CD4-positive, alpha-beta T cell (primary cell): ENCODE measurements around the gene GLTPD2. TPM values are rescaled to one million over a fixed set of nuclear protein-coding genes. Genes with fewer than 3 reads are reported as not detected.
A peak's percentile ranks its signal among the peaks of the same experiment; 100 is the strongest.

Source experiments
- ATAC-seq: fragments of 200-7000 bp; cut with Tn5 transposase; one replicate; pipeline ENCODE4 v1.10.0; 2022; ENCODE audit warnings: mild to moderate bottlenecking; ENCODE audit not compliant: poor library complexity
- CTCF ChIA-PET: fragments of 350-600 bp; sonication (Branson Sonifier 250); formaldehyde crosslinking; loops from one replicate; lab custom pipeline; 2021; ENCODE audit warnings: antibody characterized with exemption, inconsistent platforms; lab: Charles Lee
- POLR2A ChIA-PET: fragments of 350-600 bp; sonication (Branson Sonifier 250); formaldehyde crosslinking; loops from one replicate; lab custom pipeline; 2021; ENCODE audit warnings: antibody characterized with exemption, inconsistent platforms; lab: Charles Lee
- DNase-seq, 14 experiments: peaks; one replicate each; pipeline ENCODE4 v3.0.0-alpha.2; 2013 to 2020; ENCODE audit warnings: mixed read lengths in 2 of 14
- H3K27ac ChIP-seq, 2 donors: one replicate each; pipeline versions ENCODE4 v1.5.1 to v1.7.0; 2013; ENCODE audit warnings: low read length in 2 of 2, low read depth in 1 of 2, mild to moderate bottlenecking in 1 of 2
- H3K27me3 ChIP-seq, 2 experiments: 1 replicate in 1 of 2; 2 replicates in 1 of 2; pipeline versions ENCODE4 v1.6.1 to v1.7.0; 2013; ENCODE audit warnings: low read length in 2 of 2, control low read depth in 1 of 2, mild to moderate bottlenecking in 1 of 2, moderate library complexity in 1 of 2; ENCODE audit not compliant: insufficient read depth in 2 of 2, control insufficient read depth in 1 of 2
- H3K36me3 ChIP-seq: one replicate; pipeline ENCODE4 v1.6.1; 2013; ENCODE audit warnings: low read length, control low read depth; ENCODE audit not compliant: insufficient read depth
- H3K4me1 ChIP-seq: one replicate; pipeline ENCODE4 v1.6.1; 2013; ENCODE audit warnings: low read length, control low read depth; ENCODE audit not compliant: insufficient read depth
- H3K4me3 ChIP-seq: one replicate; pipeline ENCODE4 v1.5.1; 2013; ENCODE audit warnings: mild to moderate bottlenecking, low read length, moderate library complexity
- H3K9me3 ChIP-seq, 2 experiments: 1 replicate in 1 of 2; 2 replicates in 1 of 2; pipeline versions ENCODE4 v1.6.1 to v1.7.0; 2013; ENCODE audit warnings: low read length in 2 of 2, mild to moderate bottlenecking in 2 of 2, control low read depth in 1 of 2, moderate library complexity in 1 of 2; ENCODE audit not compliant: control insufficient read depth in 1 of 2, insufficient read depth in 1 of 2
- H3K27ac Mint-ChIP-seq: one replicate; pipeline ENCODE4 v1.8.0; 2020; ENCODE audit warnings: mixed read lengths
- H3K27me3 Mint-ChIP-seq: one replicate; pipeline ENCODE4 v1.8.0; 2021; ENCODE audit warnings: mixed read lengths
- H3K36me3 Mint-ChIP-seq: one replicate; pipeline ENCODE4 v1.8.0; 2021; ENCODE audit warnings: low read depth, mixed read lengths
- H3K4me1 Mint-ChIP-seq: one replicate; pipeline ENCODE4 v1.8.0; 2021; ENCODE audit warnings: low read depth, mixed read lengths
- H3K4me3 Mint-ChIP-seq: one replicate; pipeline ENCODE4 v1.8.0; 2020; ENCODE audit warnings: mild to moderate bottlenecking, mixed read lengths
- H3K9me3 Mint-ChIP-seq: one replicate; pipeline ENCODE4 v1.8.0; 2020; ENCODE audit warnings: mixed read lengths
- intact Hi-C, 2 experiments: fragments of 100-400 bp; cut with DNase I in 1 of 2; cut with micrococcal nuclease in 1 of 2; formaldehyde crosslinking; loops; one replicate each; pipeline versions ENCODE4 v1.15.1 to v1.9.0; 2023 to 2025; cut with DNase I, micrococcal nuclease
- total RNA-seq, 174 experiments: library from RNA in 2 of 174; stranded (reverse) in 2 of 174; gene quantifications; one replicate each; pipeline ENCODE4 v1.2.3 and lab custom pipeline; 2021 to 2026
- TF ChIP-seq, protein P1 (sequence below): fragments of 200-600 bp; IDR thresholded peaks from one replicate; pipeline ENCODE4 v1.8.0; 2022; ENCODE audit warnings: antibody characterized with exemption, mild to moderate bottlenecking

Gene GLTPD2
- total RNA-seq, 2 experiments from 2014 or later, result not detected

DNA sequence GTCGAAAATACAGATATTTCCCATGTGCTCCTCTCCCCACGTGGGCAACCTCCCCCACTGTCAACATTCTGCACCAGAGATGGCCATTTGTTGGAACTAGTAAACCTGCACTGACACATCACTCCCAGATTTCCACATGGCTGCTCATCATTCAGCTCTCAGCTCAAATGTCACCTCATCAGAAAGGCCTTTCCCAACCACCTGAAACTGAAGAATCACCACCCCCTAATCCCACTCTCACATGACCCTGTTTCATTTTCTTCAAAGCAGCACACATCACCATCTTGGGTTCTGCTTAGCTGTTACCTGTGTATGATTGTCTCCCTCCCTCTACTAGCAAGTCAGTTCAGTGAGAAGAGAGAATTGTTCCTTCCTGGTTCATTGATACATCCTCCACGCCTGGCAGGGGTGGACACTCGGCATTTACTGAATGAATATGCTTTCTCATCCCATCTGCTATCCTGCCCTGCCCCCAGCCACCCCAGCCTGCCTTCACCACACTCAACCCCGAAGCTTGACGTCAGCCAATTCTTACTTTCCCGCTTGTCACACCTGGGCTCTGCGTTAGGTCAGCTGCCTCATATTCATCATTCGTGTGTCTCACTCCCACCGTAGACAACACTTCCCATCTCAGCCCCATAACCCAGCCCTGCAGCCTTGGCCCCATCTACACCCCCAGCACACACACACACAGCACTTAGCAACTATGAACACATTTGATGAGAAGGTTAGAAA is 11.9 kb downstream of the GLTPD2 start:
- no peaks in the 10 kb centered on the region for H3K27me3 ChIP-seq
- peaks cover 18% of the 10 kb centered on the region for H3K4me1 ChIP-seq
- no peak overlapping the region for H3K27ac ChIP-seq
- TF ChIP-seq, protein P1, sequence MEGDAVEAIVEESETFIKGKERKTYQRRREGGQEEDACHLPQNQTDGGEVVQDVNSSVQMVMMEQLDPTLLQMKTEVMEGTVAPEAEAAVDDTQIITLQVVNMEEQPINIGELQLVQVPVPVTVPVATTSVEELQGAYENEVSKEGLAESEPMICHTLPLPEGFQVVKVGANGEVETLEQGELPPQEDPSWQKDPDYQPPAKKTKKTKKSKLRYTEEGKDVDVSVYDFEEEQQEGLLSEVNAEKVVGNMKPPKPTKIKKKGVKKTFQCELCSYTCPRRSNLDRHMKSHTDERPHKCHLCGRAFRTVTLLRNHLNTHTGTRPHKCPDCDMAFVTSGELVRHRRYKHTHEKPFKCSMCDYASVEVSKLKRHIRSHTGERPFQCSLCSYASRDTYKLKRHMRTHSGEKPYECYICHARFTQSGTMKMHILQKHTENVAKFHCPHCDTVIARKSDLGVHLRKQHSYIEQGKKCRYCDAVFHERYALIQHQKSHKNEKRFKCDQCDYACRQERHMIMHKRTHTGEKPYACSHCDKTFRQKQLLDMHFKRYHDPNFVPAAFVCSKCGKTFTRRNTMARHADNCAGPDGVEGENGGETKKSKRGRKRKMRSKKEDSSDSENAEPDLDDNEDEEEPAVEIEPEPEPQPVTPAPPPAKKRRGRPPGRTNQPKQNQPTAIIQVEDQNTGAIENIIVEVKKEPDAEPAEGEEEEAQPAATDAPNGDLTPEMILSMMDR, result no peak
- ChIA-PET POLR2A (no interaction called here), CTCF (interaction anchor here (1.7 kb wide), 1 partner anchor 91 kb away, joined by 6 read pairs; the partner anchor contains the start of gene ARRB2)
- Mint-ChIP-seq H3K27me3 (no peaks in the 10 kb centered on the region), H3K36me3 (peaks cover 26% of the 10 kb centered on the region), H3K27ac (no peak overlapping the region), H3K9me3 (no peaks in the 10 kb centered on the region), H3K4me3 (peak overlapping the region; percentile 11), H3K4me1 (peaks cover 15% of the 10 kb centered on the region)
- H3K4me3 ChIP-seq, result no peak overlapping the region
- no peaks in the 10 kb centered on the region for H3K9me3 ChIP-seq
- intact Hi-C loops, result no loop called here
- H3K36me3 ChIP-seq, result peaks cover 21% of the 10 kb centered on the region
- DNase-seq (no peak), ATAC-seq (no peak)

DNA sequence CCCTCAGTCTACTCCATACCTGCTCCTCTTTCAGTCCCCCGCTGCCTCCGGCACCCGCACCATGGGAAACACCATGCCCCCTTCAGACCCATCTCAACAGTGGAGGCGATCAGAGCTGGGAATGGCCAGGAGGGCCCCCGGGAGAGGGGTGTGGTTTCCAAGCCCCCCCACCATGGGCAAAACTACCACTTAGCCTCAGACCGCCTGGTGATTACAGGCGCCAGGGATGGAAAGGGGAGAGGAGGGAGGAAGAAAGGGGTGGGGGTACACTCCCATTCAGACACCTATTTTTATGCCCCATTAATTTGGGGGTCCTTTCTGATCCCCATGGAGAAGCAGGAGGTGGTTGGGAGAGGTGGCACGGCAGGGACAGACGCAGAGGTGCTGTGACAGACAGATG is 13.5 kb downstream of the GLTPD2 start, which contains the start of gene C17orf114:
Gene C17orf114, minus strand, starts transcription at position 101 of the 400 bp plus-strand sequence.
- H3K27ac Mint-ChIP-seq, result no peak within 1 kb of the TSS

DNA sequence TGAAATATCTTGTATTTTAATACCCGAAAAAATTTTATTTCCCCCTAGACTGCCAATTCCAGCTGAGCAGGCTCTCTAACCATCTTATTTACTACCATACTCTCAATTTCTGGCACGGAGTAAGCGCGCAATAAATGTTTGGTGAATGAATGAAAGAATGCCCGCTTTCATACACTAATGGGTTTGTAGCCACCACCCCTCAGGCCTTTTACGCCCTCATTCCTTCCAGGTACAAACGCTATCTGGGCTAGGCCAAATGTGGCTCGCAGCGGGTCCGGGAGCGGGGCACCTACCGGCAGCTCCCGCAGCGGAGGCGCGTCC is 17.7 kb downstream of the GLTPD2 start:
- ChIA-PET POLR2A (interaction anchor here (0.6 to 2.6 kb wide), 7 partner anchors 11 to 134 kb away, joined by 3 to 18 read pairs (median 3); partner anchors contain the start of genes GLTPD2, MINK1, PSMB6 and RNF167), CTCF (interaction anchor here (0.8 to 1.8 kb wide), 4 partner anchors 10 to 97 kb away, joined by 3 to 13 read pairs (median 3); partner anchors contain the start of gene PSMB6)
- Mint-ChIP-seq H3K4me1 (peaks cover 21% of the 10 kb centered on the region), H3K27ac (no peak overlapping the region), H3K27me3 (no peaks in the 10 kb centered on the region), H3K9me3 (no peaks in the 10 kb centered on the region), H3K4me3 (peak overlapping the region; percentile 87), H3K36me3 (peaks cover 4% of the 10 kb centered on the region)
- DNase-seq (no peak), ATAC-seq (no peak)
- Histone ChIP-seq H3K27me3 (no peaks in the 10 kb centered on the region), H3K36me3 (peaks cover 2% of the 10 kb centered on the region), H3K4me1 (peaks cover 12% of the 10 kb centered on the region), H3K27ac (no peak overlapping the region), H3K9me3 (no peaks in the 10 kb centered on the region), H3K4me3 (peak overlapping the region; percentile 51)
- intact Hi-C loops, result loop anchor here in 1 of 2 experiments (2.0 to 5.0 kb wide), 3 partner anchors 76 to 96 kb away; partner anchors contain the start of genes ARRB2 and MED11
- TF ChIP-seq, protein P1, result no peak

More for the DNA sequence above, 13.5 kb downstream of the GLTPD2 start, which contains the start of gene C17orf114:
- peaks cover 21% of the 10 kb centered on the region for H3K36me3 Mint-ChIP-seq
- Histone ChIP-seq H3K4me1 (peaks cover 8% of the 10 kb centered on the region), H3K27me3 (no peaks in the 10 kb centered on the region), H3K4me3 (no peak within 1 kb of the TSS), H3K36me3 (peaks cover 20% of the 10 kb centered on the region), H3K9me3 (no peaks in the 10 kb centered on the region), H3K27ac (no peak within 1 kb of the TSS)
- TF ChIP-seq, protein P1, result no peak
- no peaks in the 10 kb centered on the region for H3K27me3 Mint-ChIP-seq
- peaks cover 12% of the 10 kb centered on the region for H3K4me1 Mint-ChIP-seq
- H3K9me3 Mint-ChIP-seq, result no peaks in the 10 kb centered on the region
- ChIA-PET POLR2A (no interaction called here), CTCF (no interaction called here)
- ATAC-seq, result no peak
- intact Hi-C loops, result no loop called here
- DNase-seq, result no peak
- no peak within 1 kb of the TSS for H3K4me3 Mint-ChIP-seq
